AG09319 (cell line): Measurements from ENCODE around the gene THUMPD1.
A peak's percentile ranks its signal among the peaks of the same experiment; 100 is the strongest.
"Not testable (repeated sequence)": the region's sequence is repeated elsewhere in the genome, so short reads cannot be mapped to it uniquely, and the experiment has no call there.

Experiments used
- DNase-seq: peaks from one replicate; pipeline ENCODE4 v3.0.0-alpha.2; 2010; ENCODE audit warnings: low read depth; ENCODE audit errors: extremely low read depth
- CTCF ChIP-seq: IDR thresholded peaks from 2 replicates; pipeline ENCODE4 v1.5.1; 2011; ENCODE audit warnings: low read depth, mild to moderate bottlenecking, inconsistent platforms, low read length, moderate library complexity

Gene THUMPD1

GRCh38 chr16:20768818-20769217, 27.2 kb upstream of the THUMPD1 start:
- TF ChIP-seq CTCF, result no peak
- no peak for DNase-seq

DNA sequence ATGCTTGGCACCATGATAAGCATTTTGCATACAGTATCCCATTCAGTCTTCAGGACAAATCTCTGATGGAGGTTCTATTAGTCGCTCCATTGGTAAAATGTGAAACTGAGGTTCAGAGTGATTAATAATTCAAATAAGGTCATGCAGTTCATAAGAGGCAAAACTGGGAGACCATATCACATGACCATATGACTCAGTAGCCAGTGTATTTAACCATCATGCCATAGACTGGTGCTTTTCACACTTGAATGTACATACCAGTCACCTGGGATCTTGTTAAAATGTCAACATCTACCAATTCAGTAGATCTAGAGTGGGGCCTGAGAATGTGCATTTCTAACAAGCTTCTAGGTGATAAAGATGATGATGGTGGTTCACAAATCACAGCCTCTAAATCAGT, 26.5 kb upstream of the THUMPD1 start:
- TF ChIP-seq CTCF, result no peak

DNA sequence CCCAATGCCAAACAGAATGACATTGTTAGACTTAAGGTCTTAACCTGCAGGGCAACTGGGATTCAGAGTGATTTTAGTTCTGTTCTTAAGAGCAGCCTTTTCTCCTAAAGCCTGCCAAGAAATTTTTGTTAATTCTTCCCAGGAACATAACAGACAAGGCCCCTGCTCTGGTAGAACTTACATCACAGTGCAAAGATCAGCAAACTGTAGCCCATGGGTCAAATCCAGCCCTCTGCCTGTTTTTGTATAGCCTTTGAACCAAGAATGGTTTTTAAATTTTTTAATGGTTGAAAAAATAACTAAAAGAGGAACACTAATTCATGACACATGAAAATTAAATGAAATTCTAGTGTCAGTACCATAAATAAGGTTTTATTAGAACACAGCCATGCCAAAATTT, 26.0 kb upstream of the THUMPD1 start:
- DNase-seq, result no peak
- no peak for TF ChIP-seq CTCF

More for the DNA sequence above, 26.5 kb upstream of the THUMPD1 start:
- DNase-seq, result no peak

GRCh38 chr16:20766294-20766693, 24.7 kb upstream of the THUMPD1 start:
- no peak for TF ChIP-seq CTCF
- no peak for DNase-seq

DNA sequence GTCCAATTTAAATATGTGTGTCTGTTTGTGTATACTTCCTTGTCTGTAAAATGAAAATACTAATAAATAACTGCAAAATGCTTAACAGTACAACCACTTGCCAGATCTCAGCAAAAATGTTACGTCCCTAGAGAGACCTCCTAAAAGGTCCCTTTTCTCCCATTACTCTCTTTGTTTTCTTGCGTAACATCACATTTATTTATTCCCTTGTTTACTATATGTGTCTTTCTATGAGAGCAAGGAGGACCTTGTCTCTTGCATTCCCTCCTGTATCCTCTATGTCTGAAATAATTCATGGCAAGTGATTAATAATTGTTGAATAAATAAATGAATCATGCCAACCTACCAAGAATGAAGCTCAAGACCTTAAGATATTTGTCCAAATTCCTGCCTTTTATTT, 24.1 kb upstream of the THUMPD1 start:
- DNase-seq, result no peak
- TF ChIP-seq CTCF, result no peak

- DNase-seq, result not testable (repeated sequence)
Observed at GRCh38 chr16:20764448-20764847, 22.8 kb upstream of the THUMPD1 start.

DNA sequence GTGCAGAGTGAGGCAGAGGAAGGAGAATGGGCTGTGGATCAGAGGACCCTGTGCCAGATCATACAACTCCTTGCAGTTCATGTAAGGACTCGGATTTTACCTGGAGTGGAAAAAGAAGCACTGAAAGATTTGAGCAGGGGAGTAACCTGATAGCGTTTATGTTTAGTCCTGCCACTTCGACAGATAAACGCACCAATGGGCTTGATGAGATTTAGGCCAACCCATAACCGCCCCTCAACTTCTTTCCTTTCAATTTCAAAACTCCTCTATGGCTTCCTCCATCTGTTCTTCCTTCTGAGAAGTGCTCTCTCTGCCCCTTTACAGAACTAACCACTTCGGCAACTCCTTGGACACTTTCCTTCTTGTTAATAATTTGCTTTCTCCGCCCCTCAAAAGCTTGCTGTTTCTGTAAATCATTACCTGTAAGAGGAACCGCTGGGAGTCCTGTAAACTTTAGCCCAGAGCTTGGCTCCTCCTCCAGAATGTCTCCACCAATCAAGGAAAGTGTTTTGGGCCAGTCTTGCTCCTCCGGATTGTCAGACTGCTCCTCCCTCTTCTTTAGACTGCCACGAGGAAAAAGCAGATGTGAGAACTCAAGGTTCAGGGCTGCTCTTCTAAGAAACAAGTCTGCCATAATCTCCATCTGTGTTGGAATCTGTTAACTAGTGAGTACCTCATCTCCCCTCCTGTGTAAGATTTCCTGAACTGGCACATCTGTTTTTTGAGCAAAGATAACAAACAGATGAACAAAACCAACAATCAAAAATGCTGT, 22.0 kb upstream of the THUMPD1 start, which contains the start of gene ACSM3:
TSS of gene ACSM3 (plus strand) at position 554 of the 772 bp plus-strand sequence. CDS start 6,021 bp downstream, outside the sequence.
- DNase-seq, result peak; percentile 40
- no peak for TF ChIP-seq CTCF
